GM12891 (cell line): ENCODE results near the gene CASR.

ENCODE experiments used
- PAX5 ChIP-seq: IDR thresholded peaks from 2 replicates; pipeline ENCODE4 v1.6.1; 2011; ENCODE audit warnings: low read length, moderate library complexity, mild to moderate bottlenecking; ENCODE audit not compliant: insufficient read depth, severe bottlenecking
- POLR2A ChIP-seq: IDR thresholded peaks from 2 replicates; pipeline ENCODE4 v1.6.1; 2011; ENCODE audit warnings: low read depth, low read length, control low read depth
- POLR2AphosphoS5 ChIP-seq: IDR thresholded peaks from 2 replicates; pipeline ENCODE4 v1.6.1; 2011; ENCODE audit warnings: low read depth, low read length, control low read depth

DNA sequence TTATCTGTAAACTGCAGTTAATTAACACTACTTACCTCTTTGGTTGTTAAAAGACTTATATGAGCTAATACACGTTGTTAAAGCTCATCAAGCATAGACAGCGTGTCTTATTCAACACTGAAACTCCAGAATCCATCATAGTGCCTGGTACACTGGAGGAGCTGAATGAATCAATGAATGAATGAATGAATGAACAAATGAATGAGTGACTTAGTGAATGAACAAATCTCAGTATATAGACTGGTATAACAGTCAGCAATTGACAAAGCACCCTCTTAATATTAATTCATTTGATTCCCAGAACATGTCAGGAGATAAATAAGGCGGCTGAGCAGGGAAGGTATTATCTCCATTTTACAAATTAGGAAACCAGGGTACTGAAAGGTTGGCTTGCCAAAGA lies 7.1 kb downstream of the CASR start:
- TF ChIP-seq POLR2A: no peak
- TF ChIP-seq POLR2AphosphoS5: no peak
- TF ChIP-seq PAX5: no peak
